SW480 (cell line): Measurements from ENCODE around the gene KCNK1.

Source experiments
- DNase-seq: peaks from one replicate; pipeline ENCODE4 v3.0.0-alpha.2; 2016; ENCODE audit warnings: low spot score

KCNK1 gene

GRCh38 chr1:233638513-233638912 lies 24.6 kb downstream of the KCNK1 start:
- DNase-seq: no peak

GRCh38 chr1:233639611-233640010 lies 25.7 kb downstream of the KCNK1 start:
- peak; percentile 2 for DNase-seq

GRCh38 chr1:233640179-233640578 lies 26.3 kb downstream of the KCNK1 start:
- no peak for DNase-seq

- no peak for DNase-seq
Measured at GRCh38 chr1:233641029-233641428, 27.1 kb downstream of the KCNK1 start.

GRCh38 chr1:233647073-233647472 lies 33.2 kb downstream of the KCNK1 start:
- no peak for DNase-seq

GRCh38 chr1:233647636-233648035 lies 33.7 kb downstream of the KCNK1 start:
- no peak for DNase-seq

- no peak for DNase-seq
Measured at GRCh38 chr1:233651061-233651460, 37.2 kb downstream of the KCNK1 start.

- no peak for DNase-seq
Measured at GRCh38 chr1:233651563-233652233, 37.8 kb downstream of the KCNK1 start.

GRCh38 chr1:233652526-233652925 lies 38.6 kb downstream of the KCNK1 start:
- no peak for DNase-seq

- no peak for DNase-seq
Measured at GRCh38 chr1:233654658-233655280, 40.9 kb downstream of the KCNK1 start.

- DNase-seq: no peak
Measured at GRCh38 chr1:233655301-233655740, 41.4 kb downstream of the KCNK1 start.

GRCh38 chr1:233656032-233656635 lies 42.2 kb downstream of the KCNK1 start:
- no peak for DNase-seq

GRCh38 chr1:233656687-233657086 lies 42.8 kb downstream of the KCNK1 start:
- DNase-seq: no peak

GRCh38 chr1:233657466-233657865 lies 43.6 kb downstream of the KCNK1 start:
- DNase-seq: no peak

- no peak for DNase-seq
Measured at GRCh38 chr1:233659495-233659894, 45.6 kb downstream of the KCNK1 start.

GRCh38 chr1:233661376-233662159 lies 47.7 kb downstream of the KCNK1 start:
- no peak for DNase-seq

- no peak for DNase-seq
Measured at GRCh38 chr1:233662575-233663304, 48.8 kb downstream of the KCNK1 start.

GRCh38 chr1:233664253-233664652 lies 50.3 kb downstream of the KCNK1 start:
- DNase-seq: no peak

GRCh38 chr1:233664804-233665574 lies 51.1 kb downstream of the KCNK1 start:
- no peak for DNase-seq

GRCh38 chr1:233665575-233666270 lies 51.8 kb downstream of the KCNK1 start:
- DNase-seq: no peak

GRCh38 chr1:233667741-233668140 lies 53.8 kb downstream of the KCNK1 start:
- no peak for DNase-seq
